ENCODE data around the gene RPS18. TPM values are rescaled to one million over a fixed set of nuclear protein-coding genes. Genes with fewer than 3 reads are reported as not detected.
A peak's percentile ranks its signal among the peaks of the same experiment; 100 is the strongest.

Gene RPS18
- total and polyA plus RNA-seq, 2 of the 13 experiments (the other 11 are each of a cell fraction or from before 2014, with no cell fraction given) = 3,896 to 5,806 TPM

DNA sequence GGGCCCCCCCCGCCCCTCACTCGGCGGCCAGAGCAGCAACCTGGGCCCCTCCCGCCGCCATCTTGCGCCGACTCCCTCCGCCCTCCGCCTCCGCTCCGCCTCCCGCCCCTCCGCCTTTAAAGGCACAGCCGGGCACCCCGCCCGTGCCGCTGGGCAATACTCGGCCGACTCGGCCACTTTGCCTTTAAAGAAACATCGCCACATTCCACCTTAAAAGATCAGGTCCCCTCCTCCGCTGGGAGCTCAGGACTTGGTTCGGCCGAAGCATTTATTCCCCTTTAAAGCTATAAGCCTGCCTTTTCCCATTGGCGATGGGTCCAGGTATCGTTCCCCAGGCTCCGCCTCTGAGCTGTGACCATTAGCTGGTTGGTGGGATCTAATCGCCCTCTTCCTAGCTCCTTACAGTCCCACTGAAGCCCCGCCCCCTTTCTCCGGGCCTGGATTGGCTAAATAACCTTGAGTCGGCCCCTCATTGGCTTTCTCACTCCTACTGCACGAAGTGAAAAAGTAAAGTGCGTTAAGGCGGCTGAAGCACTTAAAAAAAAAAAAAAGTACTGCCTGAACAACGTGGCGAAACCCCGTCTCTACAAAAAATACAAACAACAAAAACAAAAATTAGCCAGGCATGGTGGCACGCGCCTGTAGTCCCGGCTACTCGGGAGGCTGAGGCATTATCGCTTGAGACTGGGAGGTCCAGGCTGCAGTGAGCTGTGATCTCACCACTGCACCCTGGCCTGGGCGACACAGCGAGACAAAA, 46.0 kb downstream of the RPS18 start, which contains the start of gene ZBTB22 (continued):
- TF ChIP-seq KLF11 (CRISPR knock-in tag; IDR thresholded peaks at IDR 0.05) (0 out of 2 replicates have a peak, but pooled peaks have one; percentile 20), ESRRA (CRISPR knock-in tag; IDR thresholded peaks at IDR 0.05; ENCODE audit: low read depth) (no peak), NR2F6 (IDR thresholded peaks at IDR 0.05) (no peak), NR2F6 (CRISPR knock-in tag; IDR thresholded peaks at IDR 0.05) (0 out of 2 replicates have a peak, but pooled peaks have one; percentile 10), KMT2B (CRISPR knock-in tag; IDR thresholded peaks at IDR 0.05) (no peak; the same call in 1 of the 2 replicates), MEIS2 (CRISPR knock-in tag; IDR thresholded peaks at IDR 0.05) (0 out of 2 replicates have a peak, but pooled peaks have one; percentile 3), ZNF292 (CRISPR knock-in tag; IDR thresholded peaks at IDR 0.05; ENCODE audit: borderline replicate concordance, low read depth) (0 out of 2 replicates have a peak, but pooled peaks have one; percentile 14), SP4 (CRISPR knock-in tag; IDR thresholded peaks at IDR 0.05) (peak; percentile 74), ZNF282 (IDR thresholded peaks at IDR 0.05; ENCODE audit: partially characterized antibody) (no peak), FOXA1 (IDR thresholded peaks at IDR 0.05) (no peak), FOXA1 (CRISPR knock-in tag; IDR thresholded peaks at IDR 0.05) (no peak)
- TF ChIP-seq, protein P1, sequence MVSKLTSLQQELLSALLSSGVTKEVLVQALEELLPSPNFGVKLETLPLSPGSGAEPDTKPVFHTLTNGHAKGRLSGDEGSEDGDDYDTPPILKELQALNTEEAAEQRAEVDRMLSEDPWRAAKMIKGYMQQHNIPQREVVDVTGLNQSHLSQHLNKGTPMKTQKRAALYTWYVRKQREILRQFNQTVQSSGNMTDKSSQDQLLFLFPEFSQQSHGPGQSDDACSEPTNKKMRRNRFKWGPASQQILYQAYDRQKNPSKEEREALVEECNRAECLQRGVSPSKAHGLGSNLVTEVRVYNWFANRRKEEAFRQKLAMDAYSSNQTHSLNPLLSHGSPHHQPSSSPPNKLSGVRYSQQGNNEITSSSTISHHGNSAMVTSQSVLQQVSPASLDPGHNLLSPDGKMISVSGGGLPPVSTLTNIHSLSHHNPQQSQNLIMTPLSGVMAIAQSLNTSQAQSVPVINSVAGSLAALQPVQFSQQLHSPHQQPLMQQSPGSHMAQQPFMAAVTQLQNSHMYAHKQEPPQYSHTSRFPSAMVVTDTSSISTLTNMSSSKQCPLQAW (CRISPR knock-in tag; IDR thresholded peaks at IDR 0.05) = no peak; the same call in none of the 2 replicates
- TF ChIP-seq, protein P2, sequence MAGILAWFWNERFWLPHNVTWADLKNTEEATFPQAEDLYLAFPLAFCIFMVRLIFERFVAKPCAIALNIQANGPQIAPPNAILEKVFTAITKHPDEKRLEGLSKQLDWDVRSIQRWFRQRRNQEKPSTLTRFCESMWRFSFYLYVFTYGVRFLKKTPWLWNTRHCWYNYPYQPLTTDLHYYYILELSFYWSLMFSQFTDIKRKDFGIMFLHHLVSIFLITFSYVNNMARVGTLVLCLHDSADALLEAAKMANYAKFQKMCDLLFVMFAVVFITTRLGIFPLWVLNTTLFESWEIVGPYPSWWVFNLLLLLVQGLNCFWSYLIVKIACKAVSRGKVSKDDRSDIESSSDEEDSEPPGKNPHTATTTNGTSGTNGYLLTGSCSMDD (CRISPR knock-in tag; IDR thresholded peaks at IDR 0.05) = no peak
- TF ChIP-seq, protein P3, sequence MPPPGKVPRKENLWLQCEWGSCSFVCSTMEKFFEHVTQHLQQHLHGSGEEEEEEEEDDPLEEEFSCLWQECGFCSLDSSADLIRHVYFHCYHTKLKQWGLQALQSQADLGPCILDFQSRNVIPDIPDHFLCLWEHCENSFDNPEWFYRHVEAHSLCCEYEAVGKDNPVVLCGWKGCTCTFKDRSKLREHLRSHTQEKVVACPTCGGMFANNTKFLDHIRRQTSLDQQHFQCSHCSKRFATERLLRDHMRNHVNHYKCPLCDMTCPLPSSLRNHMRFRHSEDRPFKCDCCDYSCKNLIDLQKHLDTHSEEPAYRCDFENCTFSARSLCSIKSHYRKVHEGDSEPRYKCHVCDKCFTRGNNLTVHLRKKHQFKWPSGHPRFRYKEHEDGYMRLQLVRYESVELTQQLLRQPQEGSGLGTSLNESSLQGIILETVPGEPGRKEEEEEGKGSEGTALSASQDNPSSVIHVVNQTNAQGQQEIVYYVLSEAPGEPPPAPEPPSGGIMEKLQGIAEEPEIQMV (CRISPR knock-in tag; IDR thresholded peaks at IDR 0.05; ENCODE audit: low read depth) = no peak
- TF ChIP-seq, protein P4, sequence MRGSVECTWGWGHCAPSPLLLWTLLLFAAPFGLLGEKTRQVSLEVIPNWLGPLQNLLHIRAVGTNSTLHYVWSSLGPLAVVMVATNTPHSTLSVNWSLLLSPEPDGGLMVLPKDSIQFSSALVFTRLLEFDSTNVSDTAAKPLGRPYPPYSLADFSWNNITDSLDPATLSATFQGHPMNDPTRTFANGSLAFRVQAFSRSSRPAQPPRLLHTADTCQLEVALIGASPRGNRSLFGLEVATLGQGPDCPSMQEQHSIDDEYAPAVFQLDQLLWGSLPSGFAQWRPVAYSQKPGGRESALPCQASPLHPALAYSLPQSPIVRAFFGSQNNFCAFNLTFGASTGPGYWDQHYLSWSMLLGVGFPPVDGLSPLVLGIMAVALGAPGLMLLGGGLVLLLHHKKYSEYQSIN (CRISPR knock-in tag; IDR thresholded peaks at IDR 0.05; ENCODE audit: borderline replicate concordance) = no peak
- TF ChIP-seq, protein P5, sequence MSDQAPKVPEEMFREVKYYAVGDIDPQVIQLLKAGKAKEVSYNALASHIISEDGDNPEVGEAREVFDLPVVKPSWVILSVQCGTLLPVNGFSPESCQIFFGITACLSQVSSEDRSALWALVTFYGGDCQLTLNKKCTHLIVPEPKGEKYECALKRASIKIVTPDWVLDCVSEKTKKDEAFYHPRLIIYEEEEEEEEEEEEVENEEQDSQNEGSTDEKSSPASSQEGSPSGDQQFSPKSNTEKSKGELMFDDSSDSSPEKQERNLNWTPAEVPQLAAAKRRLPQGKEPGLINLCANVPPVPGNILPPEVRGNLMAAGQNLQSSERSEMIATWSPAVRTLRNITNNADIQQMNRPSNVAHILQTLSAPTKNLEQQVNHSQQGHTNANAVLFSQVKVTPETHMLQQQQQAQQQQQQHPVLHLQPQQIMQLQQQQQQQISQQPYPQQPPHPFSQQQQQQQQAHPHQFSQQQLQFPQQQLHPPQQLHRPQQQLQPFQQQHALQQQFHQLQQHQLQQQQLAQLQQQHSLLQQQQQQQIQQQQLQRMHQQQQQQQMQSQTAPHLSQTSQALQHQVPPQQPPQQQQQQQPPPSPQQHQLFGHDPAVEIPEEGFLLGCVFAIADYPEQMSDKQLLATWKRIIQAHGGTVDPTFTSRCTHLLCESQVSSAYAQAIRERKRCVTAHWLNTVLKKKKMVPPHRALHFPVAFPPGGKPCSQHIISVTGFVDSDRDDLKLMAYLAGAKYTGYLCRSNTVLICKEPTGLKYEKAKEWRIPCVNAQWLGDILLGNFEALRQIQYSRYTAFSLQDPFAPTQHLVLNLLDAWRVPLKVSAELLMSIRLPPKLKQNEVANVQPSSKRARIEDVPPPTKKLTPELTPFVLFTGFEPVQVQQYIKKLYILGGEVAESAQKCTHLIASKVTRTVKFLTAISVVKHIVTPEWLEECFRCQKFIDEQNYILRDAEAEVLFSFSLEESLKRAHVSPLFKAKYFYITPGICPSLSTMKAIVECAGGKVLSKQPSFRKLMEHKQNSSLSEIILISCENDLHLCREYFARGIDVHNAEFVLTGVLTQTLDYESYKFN (CRISPR knock-in tag; conservative IDR thresholded peaks at IDR 0.05) = no peak; the same call in 1 of the 2 replicates
- TF ChIP-seq, protein P6, sequence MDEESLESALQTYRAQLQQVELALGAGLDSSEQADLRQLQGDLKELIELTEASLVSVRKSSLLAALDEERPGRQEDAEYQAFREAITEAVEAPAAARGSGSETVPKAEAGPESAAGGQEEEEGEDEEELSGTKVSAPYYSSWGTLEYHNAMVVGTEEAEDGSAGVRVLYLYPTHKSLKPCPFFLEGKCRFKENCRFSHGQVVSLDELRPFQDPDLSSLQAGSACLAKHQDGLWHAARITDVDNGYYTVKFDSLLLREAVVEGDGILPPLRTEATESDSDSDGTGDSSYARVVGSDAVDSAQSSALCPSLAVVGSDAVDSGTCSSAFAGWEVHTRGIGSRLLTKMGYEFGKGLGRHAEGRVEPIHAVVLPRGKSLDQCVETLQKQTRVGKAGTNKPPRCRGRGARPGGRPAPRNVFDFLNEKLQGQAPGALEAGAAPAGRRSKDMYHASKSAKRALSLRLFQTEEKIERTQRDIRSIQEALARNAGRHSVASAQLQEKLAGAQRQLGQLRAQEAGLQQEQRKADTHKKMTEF (CRISPR knock-in tag; IDR thresholded peaks at IDR 0.05) = peak; percentile 53

All from HepG2 (cell line).